K562 treated with DMSO at 1 percent for 12 hours (cell line): Measurements from ENCODE around the gene TK2. TPM values are rescaled to one million over a fixed set of nuclear protein-coding genes. Genes with fewer than 3 reads are reported as not detected.

Experiments
- total RNA-seq: library from RNA; unstranded; fragments of 300-600 nt; gene quantifications from 2 replicates; pipeline ENCODE4 v1.2.3, GENCODE V29; 2022; ENCODE audit not compliant: insufficient read depth

TK2 gene
- 5.8 and 12.0 TPM in 2 replicates for total RNA-seq

GRCh38 chr16:66549284-66550131 is at the start of gene TK2:
Gene TK2, minus strand, starts transcription at chr16:66550122. Its CDS starts 61 bp downstream, at chr16:66550061.

GRCh38 chr16:66578651-66579531 is 29.0 kb upstream of the TK2 start, which contains the start of gene CMTM2:
Gene CMTM2, plus strand, starts transcription at chr16:66579463. Its CDS starts 145 bp downstream, at chr16:66579608.

GRCh38 chr16:66566051-66566901 is 16.4 kb upstream of the TK2 start, which contains the start of gene CMTM1:
Gene CMTM1, plus strand, starts transcription at chr16:66566439. Its CDS starts 75 bp downstream, at chr16:66566514.

GRCh38 chr16:66552286-66553177 is 2.6 kb upstream of the TK2 start, which contains the start of gene CKLF:
Gene CKLF, plus strand, starts transcription at chr16:66552576. Its CDS starts 140 bp downstream, at chr16:66552716.

Other genes starting within 250 kb of the TK2 start
- not detected in 2 replicates for gene CDH5, start 183.4 kb downstream of the TK2 start, total RNA-seq
- gene BEAN1, start 122.8 kb downstream of the TK2 start, total RNA-seq = not detected in 2 replicates
- 162 and 214 TPM in 2 replicates for gene CKLF, start 2.5 kb upstream of the TK2 start, total RNA-seq
- gene CMTM1, start 16.3 kb upstream of the TK2 start, total RNA-seq = 1.9 and 2.2 TPM in 2 replicates
- gene CMTM2, start 29.3 kb upstream of the TK2 start, total RNA-seq = not detected in 2 replicates
- gene CMTM3, start 54.6 kb upstream of the TK2 start, total RNA-seq = 42.3 and 71.0 TPM in 2 replicates
- gene CMTM4, start 146.6 kb upstream of the TK2 start, total RNA-seq = 4.9 and 22.6 TPM in 2 replicates
- gene DYNC1LI2, start 201.5 kb upstream of the TK2 start, total RNA-seq = 6.3 and 41.7 TPM in 2 replicates